CD4-positive, alpha-beta T cell treated with Interleukin-2 at 100 ng/mL for 4 hours (primary cell): ENCODE data around the gene WDFY3.
"Not testable (repeated sequence)": the region's sequence is repeated elsewhere in the genome, so short reads cannot be mapped to it uniquely, and the experiment has no call there.

Experiments
- DNase-seq: peaks from one replicate; pipeline ENCODE4 v3.0.0-alpha.2; 2020; ENCODE audit warnings: low spot score

WDFY3 gene

DNA sequence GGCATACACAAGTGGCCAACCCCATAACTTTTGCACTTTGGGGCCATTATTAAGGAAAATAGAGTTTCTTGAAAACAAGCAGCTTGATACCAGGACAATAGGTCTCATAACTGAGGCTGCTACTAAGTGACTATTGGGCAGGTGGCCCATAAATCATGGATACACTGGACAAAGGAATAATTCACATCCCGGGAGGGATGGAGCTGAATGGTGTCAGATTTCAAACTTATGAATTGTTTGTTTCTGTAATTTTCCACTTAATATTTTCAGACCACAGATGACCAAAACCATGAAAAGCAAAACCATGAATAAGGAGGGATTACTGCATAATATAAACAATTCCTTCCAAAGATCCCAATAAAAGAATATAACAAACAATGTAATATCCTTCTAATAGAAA, 114.4 kb downstream of the WDFY3 start:
- no peak for DNase-seq

DNA sequence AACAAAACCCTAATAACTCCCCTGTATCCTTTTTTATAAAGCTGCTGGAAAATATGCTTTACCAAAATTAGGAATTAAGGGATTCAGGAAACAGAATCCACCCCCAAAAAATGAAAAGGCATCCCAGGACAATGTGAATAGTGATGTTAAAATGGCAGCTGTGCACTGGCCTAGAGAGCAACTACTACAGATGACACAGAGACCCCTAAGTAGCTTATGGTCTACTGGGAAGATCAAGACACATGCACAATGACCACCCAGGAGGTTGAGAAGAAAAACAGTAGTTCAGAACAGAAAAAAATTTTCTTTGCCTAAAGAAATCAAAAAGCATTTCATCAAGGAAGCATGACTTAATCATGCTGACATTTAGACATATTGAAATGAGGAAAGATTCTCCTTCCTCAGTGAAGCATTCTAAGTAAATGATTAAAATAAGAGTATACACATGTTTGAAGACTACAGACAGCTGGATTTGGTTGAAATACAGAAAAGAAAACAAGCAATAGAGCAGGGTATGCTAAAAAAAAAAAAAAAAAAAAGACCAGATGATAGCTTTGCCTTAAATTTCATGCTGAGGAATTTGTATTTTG, 117.3 kb downstream of the WDFY3 start:
- no peak for DNase-seq

DNA sequence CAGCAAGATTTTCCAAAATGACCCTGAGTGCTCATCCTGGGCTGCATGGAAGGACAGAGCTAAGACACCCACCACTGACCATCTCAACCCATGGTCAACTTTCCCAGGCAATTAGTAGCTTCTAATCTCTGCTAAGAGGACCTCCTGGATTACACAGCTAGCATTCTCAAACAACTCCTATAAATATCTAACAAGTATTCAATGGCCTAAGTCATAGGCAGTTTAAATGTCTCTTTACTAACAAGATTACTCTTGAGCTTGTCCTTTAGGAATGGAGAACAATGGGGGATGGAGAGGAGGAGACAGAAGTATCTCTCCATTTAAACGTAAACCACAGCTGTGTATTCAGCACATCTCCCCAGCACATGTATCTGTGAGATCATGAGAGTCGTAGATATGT, 118.1 kb downstream of the WDFY3 start:
- DNase-seq = no peak

DNA sequence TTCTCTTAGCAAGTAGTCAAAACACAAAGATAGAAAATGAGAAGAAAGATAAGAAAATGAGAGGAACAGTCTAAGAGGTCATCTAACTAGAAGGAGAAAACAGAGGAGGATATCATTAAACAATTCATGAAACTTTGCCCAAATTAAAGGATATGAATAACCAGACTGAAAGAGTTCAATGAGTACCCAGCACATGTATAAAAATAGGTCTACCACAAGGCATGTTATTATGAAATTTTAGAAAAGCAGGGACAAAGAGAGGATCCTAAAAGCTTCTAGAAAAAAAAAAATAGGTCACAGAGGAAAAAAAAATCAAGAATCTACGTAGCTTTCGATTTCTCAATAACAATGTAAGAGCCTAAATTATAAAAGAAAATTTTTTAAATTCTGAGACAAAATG, 118.5 kb downstream of the WDFY3 start:
- DNase-seq = no peak

DNA sequence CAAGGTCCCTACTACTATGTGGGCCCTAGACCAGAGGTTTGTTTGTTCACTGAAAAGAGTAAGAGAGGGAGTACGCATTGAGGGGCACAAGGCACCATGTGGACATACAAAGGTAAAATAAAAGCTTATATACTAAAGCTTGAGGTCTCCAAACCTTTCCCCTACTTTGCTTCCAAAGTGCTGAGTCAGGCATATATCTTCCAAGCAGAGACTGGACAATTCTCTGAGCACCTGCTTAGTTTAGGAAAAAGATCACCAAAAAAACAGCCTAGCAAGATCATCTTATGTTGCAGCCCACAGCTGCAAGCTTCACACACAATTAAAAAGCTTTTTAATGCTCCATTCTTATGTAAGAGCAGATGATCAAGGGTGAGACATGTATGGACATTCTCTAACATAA, 119.5 kb downstream of the WDFY3 start:
- no peak for DNase-seq

DNA sequence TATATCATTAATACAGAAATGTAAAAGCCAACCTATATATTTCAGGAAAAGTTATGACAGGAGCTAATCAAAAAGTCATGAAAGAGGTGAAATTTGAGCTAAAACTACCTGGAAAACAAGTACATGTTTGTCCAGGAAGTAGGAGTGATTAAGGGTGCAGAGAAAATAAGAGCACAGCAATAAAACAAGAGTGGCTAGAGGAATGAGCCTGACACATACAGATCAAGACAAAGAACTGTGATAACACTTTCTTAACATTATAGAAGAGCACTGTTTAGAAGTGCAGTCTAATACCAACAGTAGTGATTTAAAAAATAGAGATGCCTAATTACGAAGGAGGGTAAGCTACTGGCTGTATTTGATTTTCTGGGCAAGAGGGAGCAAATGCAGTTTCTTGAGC, 125.1 kb downstream of the WDFY3 start:
- no peak for DNase-seq

DNA sequence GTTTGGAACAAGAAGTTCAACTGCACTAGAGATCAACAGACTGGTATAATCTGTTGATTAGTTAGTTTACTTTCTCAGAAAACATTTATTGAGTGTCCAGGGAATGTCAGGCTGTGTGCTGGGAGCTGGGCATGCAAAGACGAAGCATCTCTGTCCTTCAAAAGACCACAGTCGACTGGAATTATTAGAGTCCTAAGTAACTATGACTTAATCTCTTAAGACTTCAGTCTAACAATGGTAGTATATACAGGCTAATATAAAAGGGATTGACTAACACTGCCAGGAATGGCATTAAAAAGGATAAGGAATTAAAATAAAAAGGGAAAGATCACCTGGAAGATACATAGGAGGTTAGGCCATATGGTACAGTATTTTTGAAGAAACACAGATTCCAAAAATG, 128.7 kb downstream of the WDFY3 start:
- no peak for DNase-seq

DNA sequence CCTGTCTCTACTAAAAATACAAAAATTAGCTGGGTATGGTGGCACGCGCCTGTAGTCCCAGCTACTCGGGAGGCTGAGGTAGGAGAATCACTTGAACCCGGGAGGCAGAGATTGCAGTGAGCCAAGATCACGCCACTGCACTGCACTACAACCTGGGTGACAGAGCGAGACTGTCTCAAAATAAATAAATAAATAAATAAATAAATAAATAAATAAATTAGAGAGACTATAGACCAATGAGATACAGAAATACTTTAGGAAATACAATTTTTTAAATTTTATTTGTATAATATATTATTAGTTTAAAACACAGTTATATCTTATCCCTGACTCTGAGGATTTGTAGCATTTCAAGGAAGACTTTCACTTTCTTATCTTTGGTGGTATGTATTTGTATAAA, 136.9 kb downstream of the WDFY3 start:
- not testable (repeated sequence) for DNase-seq

DNA sequence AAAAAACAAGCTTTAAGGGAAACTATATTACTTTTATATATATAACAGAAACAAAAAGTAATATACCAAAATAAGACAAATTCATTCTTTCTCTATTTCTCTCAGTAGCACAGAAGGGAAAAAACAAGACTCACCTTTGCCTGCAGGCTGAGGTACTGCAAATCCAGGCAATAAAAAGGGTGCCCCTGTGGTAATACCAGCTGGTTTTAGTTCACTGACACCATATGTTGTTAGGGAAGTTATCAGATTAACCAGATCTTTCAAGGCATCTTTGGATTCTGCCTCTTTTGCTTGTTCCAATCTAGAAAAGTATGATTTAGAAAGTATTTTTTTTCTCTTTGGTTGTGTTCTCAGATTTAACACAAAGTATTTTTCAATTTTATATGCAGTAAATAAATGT, 139.8 kb downstream of the WDFY3 start:
- no peak for DNase-seq

DNA sequence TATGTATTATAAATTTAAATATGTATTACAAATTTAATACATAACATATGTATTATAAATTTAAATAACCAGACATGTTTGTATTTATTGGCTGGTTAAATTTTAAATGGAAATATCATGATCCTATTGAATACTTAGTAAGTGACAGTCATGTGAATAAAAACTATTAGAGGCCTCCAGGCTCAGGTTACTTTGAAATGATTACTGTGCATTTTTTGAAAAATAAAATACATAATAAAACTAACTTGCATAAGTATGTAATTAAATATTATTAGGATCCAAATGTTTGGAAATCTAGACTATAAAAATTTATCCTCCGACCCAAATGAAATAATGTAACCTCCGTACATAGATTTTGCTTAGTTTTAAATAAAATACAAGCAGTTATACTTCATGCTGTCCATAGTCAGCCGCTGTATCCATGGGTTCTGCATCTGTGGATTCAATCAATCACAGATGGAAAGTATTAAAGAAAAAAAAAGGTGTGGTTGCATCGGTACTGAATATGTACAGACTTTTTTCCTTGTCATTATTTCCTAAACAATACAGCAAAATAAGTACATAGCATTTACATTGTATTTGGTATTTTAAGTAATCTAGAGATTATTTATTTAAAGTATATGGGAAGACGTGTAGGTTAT, 140.7 kb downstream of the WDFY3 start:
- no peak for DNase-seq

DNA sequence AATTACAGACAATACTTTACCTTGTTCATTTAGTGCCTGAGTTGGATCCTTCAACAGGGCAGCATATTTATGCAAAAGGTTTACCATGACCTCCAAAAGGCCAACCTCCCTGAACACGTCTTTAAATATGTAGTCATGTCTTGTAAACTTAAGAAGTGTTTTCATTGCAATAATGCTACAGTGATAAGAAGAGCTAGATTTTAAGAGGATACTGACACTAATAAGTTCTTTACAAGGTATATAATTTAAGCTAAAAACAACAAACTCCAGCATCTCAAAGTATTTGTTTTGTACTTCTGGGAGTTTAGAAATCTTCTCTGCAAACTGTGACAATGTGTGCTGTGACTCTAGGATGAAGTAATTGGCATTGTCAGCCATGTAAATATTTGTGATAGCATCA, 145.4 kb downstream of the WDFY3 start:
- no peak for DNase-seq

DNA sequence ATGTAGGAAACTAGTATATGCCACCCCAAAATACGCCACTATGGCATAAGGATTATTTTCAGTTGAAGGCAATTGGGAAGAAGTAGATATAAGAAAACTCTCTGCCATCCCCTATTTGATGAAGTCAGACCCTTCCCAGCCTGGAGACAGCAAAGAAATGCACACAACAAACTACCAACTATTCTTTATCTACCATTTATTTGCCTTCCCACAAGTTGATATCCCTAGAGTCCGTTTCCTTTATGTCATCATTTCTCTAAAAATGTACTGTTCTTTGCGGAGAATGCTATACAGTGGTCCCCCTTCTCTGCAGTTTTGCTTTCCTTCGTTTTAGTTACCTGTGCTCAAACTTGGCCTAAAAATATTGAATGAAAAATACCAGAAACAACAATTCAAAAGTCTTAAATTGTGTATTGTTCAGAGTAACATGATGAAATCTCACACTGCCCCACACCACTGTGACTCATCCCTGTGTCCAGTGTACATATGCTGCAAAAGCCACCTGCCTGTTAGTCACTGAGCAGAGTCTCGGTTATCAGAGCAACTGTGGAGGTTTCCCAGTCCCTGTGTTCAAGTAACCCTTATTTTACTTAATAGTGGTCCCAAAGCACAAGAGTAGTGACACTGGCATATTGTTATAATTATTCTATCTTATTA, 152.3 kb downstream of the WDFY3 start:
- DNase-seq = no peak

DNA sequence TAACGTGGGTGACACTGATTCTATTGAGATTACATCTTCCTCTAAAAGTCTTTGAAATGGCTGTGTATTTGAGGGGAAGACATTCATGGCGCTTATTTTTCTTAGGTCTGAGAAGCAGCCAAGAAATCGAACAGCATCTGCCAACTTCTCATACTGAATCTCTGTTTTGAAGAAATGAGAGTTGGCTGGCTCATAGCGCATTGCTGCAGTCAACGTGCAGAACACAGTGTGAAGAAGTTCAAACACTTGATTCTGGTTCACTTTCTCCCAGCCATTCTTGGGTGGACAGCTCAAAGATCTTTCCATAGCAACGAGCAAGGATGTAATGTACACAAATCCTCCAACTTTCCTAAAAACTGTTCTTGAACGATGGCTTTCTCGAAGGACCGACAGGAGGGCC, 156.5 kb downstream of the WDFY3 start:
- no peak for DNase-seq

DNA sequence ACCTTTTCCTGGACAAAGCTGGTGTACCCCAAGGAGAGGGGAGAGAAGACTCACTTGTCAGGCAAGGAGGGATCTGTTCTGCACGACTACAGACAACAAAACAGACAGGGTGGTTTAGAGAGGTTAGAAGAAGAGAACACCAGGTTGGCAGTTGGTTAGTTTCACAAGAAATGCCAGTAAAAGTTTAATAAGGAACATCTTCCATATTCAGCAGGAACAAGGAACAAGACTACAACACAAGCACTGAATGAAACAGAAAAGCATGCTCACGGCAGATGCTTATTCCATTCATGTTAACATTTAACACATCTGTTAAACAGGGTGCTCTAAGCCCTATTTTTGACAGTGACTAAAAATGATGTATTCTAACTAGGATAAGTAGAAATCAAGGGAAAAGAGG, 158.2 kb downstream of the WDFY3 start:
- DNase-seq = no peak

DNA sequence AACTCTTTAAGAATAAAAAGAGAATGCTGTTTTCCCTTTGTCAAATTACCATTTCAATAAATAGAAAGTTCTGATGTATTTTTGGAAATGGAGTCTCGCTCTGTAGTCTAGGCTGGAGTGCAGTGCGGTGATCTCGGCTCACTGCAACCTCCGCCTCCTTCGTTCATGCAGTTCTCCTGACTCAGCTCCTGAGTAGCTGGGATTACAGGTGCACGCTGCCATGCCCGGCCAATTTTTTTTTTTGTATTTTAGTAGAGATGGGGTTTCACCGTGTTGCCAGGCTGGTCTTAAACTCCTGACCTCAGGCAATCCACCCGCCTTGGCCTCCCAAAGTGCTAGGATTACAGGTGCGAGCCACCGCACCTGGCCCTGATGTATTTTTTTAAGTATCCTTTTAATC, 159.9 kb downstream of the WDFY3 start:
- not testable (repeated sequence) for DNase-seq

DNA sequence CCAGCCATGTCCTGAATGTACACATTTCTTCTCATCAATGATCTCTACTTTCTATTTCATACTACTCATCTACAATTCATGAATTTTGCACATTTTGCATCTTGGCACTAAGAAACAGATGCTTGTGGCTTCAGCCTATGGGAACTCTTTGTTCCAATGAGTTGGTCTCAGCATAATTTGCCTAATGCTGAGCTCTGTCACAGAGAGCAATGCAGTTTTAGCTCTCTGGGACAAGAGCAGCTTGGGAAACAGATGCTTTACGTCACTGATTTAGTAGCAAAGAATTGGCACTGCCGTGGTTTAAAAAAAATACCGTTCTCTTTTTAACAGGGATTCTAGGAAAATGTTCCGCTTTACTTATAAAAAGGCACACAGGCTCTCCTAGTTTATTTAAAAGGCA, 162.4 kb downstream of the WDFY3 start:
- DNase-seq = no peak

DNA sequence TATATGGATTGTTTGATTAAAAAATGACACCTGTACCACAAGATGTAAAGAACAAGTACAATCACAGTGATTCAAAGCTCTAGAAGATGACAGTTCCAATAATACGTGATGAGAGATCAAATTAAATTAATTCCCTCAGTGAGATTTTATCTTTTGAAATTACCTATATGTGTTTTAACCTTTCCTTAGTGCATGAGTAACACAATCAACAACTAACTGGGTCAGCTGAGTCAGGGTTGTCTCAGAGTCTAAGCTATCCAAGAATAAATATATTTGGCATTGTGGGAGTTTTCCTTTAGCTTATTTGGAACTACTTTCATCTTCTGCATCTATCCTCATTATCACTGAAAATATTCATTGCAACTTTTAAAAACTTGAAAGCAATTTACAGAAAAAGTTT, 162.8 kb downstream of the WDFY3 start:
- no peak for DNase-seq

DNA sequence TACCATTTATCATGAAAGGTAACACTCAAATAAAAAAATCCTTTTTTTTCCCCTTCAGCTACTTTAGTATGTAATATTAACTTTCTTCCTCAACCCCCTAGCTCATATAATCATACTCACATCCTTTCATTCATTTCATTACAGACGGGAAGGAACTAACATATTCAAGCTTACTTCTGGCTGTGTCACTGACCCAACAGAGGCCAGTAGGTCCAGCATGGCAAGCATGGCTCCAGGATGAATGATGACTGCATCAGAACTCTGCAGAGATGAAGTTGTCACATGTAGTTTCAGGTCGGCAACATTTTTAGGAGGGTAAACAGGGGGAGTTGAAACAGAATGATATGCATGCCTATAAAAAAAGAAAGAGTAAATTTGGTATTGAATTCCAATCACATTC, 163.4 kb downstream of the WDFY3 start:
- no peak for DNase-seq

DNA sequence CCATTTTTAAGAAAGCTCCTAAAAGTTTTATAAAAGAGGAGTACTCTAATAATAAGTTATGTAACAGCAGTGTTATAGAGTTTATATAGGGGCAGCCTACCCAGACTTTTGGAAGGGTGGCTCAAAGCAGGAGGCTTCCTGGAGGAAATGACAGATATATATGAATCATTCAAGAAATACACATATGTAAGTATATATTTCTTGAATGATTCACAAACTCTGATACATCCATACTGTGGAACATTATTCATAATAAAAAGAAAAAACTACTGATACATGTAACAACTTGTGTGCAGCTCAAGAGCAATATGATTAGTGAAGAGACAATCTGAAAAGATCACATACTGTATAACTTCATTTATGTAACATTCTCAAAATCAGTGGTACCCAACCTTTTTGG, 166.2 kb downstream of the WDFY3 start:
- DNase-seq = no peak

DNA sequence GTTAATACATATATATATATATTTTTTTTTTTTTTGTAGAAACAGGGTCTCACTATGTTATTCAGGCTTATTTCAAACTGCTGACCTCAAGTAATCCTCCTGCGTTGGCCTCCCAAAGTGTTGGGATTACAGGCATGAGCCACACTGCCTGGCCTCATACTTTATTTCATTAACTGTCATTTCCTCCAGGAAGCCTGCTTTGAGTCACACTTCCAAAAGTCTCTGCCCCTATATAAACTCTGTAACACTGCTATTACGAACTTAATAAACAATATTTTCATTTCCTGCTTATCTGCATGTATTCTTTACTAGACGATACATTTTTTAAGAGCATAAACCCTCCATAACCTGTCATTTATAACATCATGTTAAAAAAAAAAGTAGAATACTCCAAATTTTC, 167.2 kb downstream of the WDFY3 start:
- no peak for DNase-seq

DNA sequence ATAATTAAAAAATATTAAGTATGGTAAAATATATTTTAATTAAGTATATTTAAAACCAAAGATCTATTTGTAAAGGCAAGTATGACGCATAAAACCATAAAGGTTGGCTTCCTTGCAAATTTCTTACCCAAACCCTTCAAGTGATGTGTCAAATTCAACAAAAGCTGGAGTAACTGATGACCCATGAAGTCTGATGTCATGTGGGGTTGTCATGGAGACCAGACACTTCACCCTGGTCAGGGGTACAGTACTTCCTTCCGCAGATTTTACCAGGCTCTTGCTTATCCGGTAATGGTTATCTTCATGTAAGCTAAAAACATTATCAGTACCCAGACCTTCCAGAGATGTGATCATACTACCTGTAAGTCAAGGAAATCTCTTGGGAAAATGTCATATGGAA, 170.1 kb downstream of the WDFY3 start:
- no peak for DNase-seq

DNA sequence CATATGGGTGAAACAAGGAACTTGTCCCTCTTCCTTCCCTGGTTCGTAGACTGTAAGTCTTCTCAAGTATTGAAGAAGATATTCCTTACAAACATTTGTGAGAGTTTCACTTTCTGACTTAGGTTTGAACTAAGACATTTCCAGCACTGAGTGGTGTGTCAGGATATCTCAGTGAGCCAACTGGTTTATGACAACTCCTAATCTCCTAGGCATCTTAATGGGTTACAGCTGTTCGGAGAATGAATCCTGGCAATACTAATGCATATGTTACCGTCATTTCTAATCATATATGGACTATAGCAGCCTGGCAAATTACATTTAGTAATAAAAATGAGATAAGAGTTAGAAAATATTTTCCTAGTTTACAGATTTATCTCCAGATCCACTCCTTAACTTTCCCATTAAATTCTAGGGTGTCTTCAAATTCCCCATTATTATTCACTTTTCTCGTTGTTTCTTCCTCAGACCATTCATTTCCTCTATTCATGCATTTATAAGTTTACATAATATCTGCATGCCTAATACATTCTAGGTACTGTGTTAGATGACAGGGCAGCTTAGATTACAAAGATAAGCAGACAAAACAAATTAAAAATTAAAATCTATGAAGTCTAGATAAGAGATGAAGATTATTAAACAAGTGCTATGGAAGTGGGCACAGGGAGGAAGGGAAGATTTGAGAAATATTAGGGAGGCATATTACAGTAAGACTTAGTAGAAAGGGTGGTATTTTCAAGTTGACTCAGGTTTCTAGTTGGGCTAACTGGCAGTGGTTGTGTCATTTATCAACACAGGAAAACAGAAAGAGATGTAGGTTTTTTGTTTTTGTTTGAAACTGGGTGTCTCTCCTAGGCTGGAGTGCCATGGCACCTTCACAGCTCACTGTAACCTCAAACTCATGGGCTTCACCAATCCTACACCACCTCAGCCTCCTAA, 173.9 kb downstream of the WDFY3 start:
- DNase-seq = no peak
